K562 (cell line): Measurements from ENCODE around the gene WDR46. TPM values are rescaled to one million over a fixed set of nuclear protein-coding genes. Genes with fewer than 3 reads are reported as not detected.

Experiments used
- DMBX1 ChIP-seq: fragments of 250-450 bp; sonication (Bioruptor Pico); IDR thresholded peaks from 2 replicates; pipeline ENCODE4 v1.8.0; 2022; ENCODE audit warnings: inconsistent platforms, mild to moderate bottlenecking, moderate library complexity, borderline replicate concordance
- GATAD2A ChIP-seq: fragments of 450-650 bp; IDR thresholded peaks from 2 replicates; pipeline ENCODE4 v1.6.1; 2017
- GTF2E2 ChIP-seq: fragments of 200-800 bp; sonication (Bioruptor generic); IDR thresholded peaks from 2 replicates; pipeline ENCODE4 v1.6.1; 2016; ENCODE audit warnings: missing genetic modification characterization, missing compliant biosample characterization
- NFATC3 ChIP-seq: fragments of 450-650 bp; IDR thresholded peaks from 2 replicates; pipeline ENCODE4 v1.6.1; 2017; ENCODE audit warnings: mild to moderate bottlenecking
- SMARCA4 ChIP-seq: fragments of 450-650 bp; IDR thresholded peaks from 2 replicates; pipeline ENCODE4 v1.6.1; 2016
- STAT5B ChIP-seq: fragments of 250-450 bp; sonication (Bioruptor Pico); IDR thresholded peaks from 2 replicates; pipeline ENCODE4 v1.8.0; 2021; ENCODE audit warnings: mild to moderate bottlenecking, inconsistent platforms
- TRIM28 ChIP-seq: fragments of 450-650 bp; IDR thresholded peaks from 2 replicates; pipeline ENCODE4 v1.6.1; 2017
- ZFP1 ChIP-seq: fragments of 450-650 bp; formaldehyde crosslinking; IDR thresholded peaks from 2 replicates; pipeline ENCODE4 v1.4.0; 2020; ENCODE audit warnings: mild to moderate bottlenecking, mixed read lengths
- ZSCAN29 ChIP-seq: fragments of 450-650 bp; IDR thresholded peaks from 2 replicates; pipeline ENCODE4 v1.6.1; 2017
- ZSCAN32 ChIP-seq: fragments of 450-650 bp; formaldehyde crosslinking; IDR thresholded peaks from 2 replicates; pipeline ENCODE4 v1.4.0; 2020; ENCODE audit warnings: mild to moderate bottlenecking, moderate library complexity
- polyA plus RNA-seq, 8 experiments: library from polyadenylated mRNA; depleted of rRNA in 4 of 8; stranded (reverse) in 5 of 8; unstranded in 3 of 8; fragments of >200 nt; fragmentation: Nextera tagmentation in 2 of 8; fragmentation: Illumina TruSeq in 1 of 8; extraction: Ambion mirVana in 2 of 8; extraction: Trizol in 1 of 8; gene quantifications; 2 replicates each; pipeline versions ENCODE4 v1.2.1 to v1.2.3, GENCODE V29; 2011 to 2014; ENCODE audit warnings: inconsistent platforms in 1 of 8, missing spikeins in 1 of 8
- total RNA-seq, 7 experiments: library from RNA; depleted of rRNA in 6 of 7; stranded (reverse); fragments of >200 nt in 6 of 7; fragmentation: Illumina TruSeq in 2 of 7; extraction: Trizol in 2 of 7; gene quantifications; 2 replicates each; pipeline versions ENCODE4 v1.2.1 to v1.2.3, GENCODE V29; 2011 to 2021; ENCODE audit warnings: low replicate concordance in 1 of 7
- TF ChIP-seq, protein P1 (sequence below): fragments of 200-800 bp; sonication (Bioruptor generic); IDR thresholded peaks from 2 replicates; pipeline ENCODE4 v1.6.1; 2016; ENCODE audit warnings: missing genetic modification characterization, missing compliant biosample characterization
- TF ChIP-seq, protein P2 (sequence below): sonication (generic); IDR thresholded peaks from 2 replicates; pipeline ENCODE4 v1.6.1; 2016
- TF ChIP-seq, protein P3 (sequence below): sonication (generic); formaldehyde crosslinking; IDR thresholded peaks from 2 replicates; pipeline ENCODE4 v1.8.0; 2023; ENCODE audit warnings: mild to moderate bottlenecking, missing genetic modification reagents
- TF ChIP-seq, protein P4 (sequence below), 2 experiments: fragments of 150-350 bp in 1 of 2; IDR thresholded peaks; 2 replicates each; pipeline ENCODE4 v1.6.1; 2012 to 2016; ENCODE audit warnings: low read depth in 2 of 2, low read length in 2 of 2, mild to moderate bottlenecking in 1 of 2, moderate library complexity in 1 of 2

The WDR46 gene
- total and polyA plus RNA-seq, 9 of the 15 experiments (the other 6 are each of a cell fraction or from before 2014, with no cell fraction given), result 8.9 to 146 (median 93.1) TPM

DNA sequence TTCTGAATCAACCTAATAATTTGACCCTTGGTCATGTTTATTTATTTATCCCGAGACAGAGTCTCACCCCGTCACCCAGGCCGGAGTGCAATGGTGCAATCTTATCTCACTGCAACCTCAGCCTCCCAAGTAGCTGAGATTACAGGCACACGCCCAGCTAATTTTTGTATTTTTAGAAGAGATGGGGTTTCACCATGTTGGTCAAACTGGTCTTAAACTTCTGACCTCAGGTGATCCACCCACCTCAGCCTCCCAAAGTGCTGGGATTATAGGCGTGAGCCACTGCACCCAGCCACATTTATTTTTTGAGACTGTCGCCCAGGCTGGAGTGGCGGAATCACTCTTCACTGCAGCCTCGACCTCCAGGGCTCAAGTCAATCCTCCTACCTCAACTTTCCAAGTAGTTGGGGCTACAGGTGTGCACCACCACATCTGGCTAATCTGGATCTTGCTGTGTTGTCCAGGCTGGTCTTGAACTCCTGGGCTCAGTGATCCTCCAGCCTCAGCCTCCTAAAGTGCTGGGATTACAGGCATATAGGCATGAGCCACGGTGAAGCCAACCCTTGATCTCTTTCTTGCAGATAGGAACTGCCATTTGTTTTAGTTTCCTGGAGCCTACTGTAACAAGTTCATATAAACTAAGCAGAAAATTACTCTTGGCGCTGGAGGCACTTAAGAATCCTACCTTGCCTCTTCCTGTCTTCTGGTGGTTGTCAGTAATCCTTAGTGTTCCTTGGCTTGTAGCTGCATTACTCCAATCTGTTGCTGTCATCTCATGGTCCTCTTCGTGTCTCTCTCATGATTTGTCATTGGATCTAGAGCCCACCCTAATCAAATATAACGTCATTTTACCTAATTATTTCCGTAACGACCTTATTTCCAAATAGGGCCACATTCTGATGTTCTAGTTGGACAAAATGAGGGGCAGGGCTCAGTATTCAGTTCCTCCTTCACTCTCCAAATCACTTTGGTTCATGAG lies 14.8 kb downstream of the WDR46 start (continued):
- TF ChIP-seq, protein P1, sequence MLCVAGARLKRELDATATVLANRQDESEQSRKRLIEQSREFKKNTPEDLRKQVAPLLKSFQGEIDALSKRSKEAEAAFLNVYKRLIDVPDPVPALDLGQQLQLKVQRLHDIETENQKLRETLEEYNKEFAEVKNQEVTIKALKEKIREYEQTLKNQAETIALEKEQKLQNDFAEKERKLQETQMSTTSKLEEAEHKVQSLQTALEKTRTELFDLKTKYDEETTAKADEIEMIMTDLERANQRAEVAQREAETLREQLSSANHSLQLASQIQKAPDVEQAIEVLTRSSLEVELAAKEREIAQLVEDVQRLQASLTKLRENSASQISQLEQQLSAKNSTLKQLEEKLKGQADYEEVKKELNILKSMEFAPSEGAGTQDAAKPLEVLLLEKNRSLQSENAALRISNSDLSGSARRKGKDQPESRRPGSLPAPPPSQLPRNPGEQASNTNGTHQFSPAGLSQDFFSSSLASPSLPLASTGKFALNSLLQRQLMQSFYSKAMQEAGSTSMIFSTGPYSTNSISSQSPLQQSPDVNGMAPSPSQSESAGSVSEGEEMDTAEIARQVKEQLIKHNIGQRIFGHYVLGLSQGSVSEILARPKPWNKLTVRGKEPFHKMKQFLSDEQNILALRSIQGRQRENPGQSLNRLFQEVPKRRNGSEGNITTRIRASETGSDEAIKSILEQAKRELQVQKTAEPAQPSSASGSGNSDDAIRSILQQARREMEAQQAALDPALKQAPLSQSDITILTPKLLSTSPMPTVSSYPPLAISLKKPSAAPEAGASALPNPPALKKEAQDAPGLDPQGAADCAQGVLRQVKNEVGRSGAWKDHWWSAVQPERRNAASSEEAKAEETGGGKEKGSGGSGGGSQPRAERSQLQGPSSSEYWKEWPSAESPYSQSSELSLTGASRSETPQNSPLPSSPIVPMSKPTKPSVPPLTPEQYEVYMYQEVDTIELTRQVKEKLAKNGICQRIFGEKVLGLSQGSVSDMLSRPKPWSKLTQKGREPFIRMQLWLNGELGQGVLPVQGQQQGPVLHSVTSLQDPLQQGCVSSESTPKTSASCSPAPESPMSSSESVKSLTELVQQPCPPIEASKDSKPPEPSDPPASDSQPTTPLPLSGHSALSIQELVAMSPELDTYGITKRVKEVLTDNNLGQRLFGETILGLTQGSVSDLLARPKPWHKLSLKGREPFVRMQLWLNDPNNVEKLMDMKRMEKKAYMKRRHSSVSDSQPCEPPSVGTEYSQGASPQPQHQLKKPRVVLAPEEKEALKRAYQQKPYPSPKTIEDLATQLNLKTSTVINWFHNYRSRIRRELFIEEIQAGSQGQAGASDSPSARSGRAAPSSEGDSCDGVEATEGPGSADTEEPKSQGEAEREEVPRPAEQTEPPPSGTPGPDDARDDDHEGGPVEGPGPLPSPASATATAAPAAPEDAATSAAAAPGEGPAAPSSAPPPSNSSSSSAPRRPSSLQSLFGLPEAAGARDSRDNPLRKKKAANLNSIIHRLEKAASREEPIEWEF (CRISPR knock-in tag), result no peak
- TF ChIP-seq DMBX1 (CRISPR knock-in tag), result no peak
- TF ChIP-seq, protein P2, sequence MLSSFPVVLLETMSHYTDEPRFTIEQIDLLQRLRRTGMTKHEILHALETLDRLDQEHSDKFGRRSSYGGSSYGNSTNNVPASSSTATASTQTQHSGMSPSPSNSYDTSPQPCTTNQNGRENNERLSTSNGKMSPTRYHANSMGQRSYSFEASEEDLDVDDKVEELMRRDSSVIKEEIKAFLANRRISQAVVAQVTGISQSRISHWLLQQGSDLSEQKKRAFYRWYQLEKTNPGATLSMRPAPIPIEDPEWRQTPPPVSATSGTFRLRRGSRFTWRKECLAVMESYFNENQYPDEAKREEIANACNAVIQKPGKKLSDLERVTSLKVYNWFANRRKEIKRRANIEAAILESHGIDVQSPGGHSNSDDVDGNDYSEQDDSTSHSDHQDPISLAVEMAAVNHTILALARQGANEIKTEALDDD, result no peak
- TF ChIP-seq GATAD2A, result no peak
- TF ChIP-seq, protein P3, sequence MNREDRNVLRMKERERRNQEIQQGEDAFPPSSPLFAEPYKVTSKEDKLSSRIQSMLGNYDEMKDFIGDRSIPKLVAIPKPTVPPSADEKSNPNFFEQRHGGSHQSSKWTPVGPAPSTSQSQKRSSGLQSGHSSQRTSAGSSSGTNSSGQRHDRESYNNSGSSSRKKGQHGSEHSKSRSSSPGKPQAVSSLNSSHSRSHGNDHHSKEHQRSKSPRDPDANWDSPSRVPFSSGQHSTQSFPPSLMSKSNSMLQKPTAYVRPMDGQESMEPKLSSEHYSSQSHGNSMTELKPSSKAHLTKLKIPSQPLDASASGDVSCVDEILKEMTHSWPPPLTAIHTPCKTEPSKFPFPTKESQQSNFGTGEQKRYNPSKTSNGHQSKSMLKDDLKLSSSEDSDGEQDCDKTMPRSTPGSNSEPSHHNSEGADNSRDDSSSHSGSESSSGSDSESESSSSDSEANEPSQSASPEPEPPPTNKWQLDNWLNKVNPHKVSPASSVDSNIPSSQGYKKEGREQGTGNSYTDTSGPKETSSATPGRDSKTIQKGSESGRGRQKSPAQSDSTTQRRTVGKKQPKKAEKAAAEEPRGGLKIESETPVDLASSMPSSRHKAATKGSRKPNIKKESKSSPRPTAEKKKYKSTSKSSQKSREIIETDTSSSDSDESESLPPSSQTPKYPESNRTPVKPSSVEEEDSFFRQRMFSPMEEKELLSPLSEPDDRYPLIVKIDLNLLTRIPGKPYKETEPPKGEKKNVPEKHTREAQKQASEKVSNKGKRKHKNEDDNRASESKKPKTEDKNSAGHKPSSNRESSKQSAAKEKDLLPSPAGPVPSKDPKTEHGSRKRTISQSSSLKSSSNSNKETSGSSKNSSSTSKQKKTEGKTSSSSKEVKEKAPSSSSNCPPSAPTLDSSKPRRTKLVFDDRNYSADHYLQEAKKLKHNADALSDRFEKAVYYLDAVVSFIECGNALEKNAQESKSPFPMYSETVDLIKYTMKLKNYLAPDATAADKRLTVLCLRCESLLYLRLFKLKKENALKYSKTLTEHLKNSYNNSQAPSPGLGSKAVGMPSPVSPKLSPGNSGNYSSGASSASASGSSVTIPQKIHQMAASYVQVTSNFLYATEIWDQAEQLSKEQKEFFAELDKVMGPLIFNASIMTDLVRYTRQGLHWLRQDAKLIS, result peak; percentile 31; the same call in 1 of the 2 replicates
- TF ChIP-seq SMARCA4, result no peak
- no peak for TF ChIP-seq ZSCAN29
- no peak for TF ChIP-seq ZFP1 (CRISPR knock-in tag)
- no peak for TF ChIP-seq GTF2E2
- TF ChIP-seq TRIM28, result no peak
- TF ChIP-seq ZSCAN32 (CRISPR knock-in tag), result no peak
- no peak for TF ChIP-seq NFATC3
- no peak for TF ChIP-seq STAT5B (CRISPR knock-in tag)
- TF ChIP-seq, protein P4, sequence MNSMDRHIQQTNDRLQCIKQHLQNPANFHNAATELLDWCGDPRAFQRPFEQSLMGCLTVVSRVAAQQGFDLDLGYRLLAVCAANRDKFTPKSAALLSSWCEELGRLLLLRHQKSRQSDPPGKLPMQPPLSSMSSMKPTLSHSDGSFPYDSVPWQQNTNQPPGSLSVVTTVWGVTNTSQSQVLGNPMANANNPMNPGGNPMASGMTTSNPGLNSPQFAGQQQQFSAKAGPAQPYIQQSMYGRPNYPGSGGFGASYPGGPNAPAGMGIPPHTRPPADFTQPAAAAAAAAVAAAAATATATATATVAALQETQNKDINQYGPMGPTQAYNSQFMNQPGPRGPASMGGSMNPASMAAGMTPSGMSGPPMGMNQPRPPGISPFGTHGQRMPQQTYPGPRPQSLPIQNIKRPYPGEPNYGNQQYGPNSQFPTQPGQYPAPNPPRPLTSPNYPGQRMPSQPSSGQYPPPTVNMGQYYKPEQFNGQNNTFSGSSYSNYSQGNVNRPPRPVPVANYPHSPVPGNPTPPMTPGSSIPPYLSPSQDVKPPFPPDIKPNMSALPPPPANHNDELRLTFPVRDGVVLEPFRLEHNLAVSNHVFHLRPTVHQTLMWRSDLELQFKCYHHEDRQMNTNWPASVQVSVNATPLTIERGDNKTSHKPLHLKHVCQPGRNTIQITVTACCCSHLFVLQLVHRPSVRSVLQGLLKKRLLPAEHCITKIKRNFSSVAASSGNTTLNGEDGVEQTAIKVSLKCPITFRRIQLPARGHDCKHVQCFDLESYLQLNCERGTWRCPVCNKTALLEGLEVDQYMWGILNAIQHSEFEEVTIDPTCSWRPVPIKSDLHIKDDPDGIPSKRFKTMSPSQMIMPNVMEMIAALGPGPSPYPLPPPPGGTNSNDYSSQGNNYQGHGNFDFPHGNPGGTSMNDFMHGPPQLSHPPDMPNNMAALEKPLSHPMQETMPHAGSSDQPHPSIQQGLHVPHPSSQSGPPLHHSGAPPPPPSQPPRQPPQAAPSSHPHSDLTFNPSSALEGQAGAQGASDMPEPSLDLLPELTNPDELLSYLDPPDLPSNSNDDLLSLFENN (IDR thresholded peaks at IDR 0.05; ENCODE audit: low read depth in 2 of 2, low read length in 2 of 2), result no peak
